SHP77 treated with DMSO at 0.1 percent for 48 hours (cell line): ENCODE data around the gene PEA15.

Source experiments
- DNase-seq: peaks from one replicate; lab custom pipeline; 2025; lab: John Stamatoyannopoulos, UW

PEA15 gene

GRCh38 chr1:160208557-160209320 lies 3.6 kb downstream of the PEA15 start:
- no peak for DNase-seq

GRCh38 chr1:160209321-160210046 lies 4.3 kb downstream of the PEA15 start:
- DNase-seq = no peak

- no peak for DNase-seq
Measured at GRCh38 chr1:160210561-160210960, 5.4 kb downstream of the PEA15 start.

- no peak for DNase-seq
Measured at GRCh38 chr1:160211046-160211790, 6.0 kb downstream of the PEA15 start.

GRCh38 chr1:160214481-160215140 lies 9.4 kb downstream of the PEA15 start:
- DNase-seq = no peak

GRCh38 chr1:160216301-160216700 lies 11.1 kb downstream of the PEA15 start:
- no peak for DNase-seq

GRCh38 chr1:160217481-160218051 lies 12.4 kb downstream of the PEA15 start:
- no peak for DNase-seq

GRCh38 chr1:160219062-160219929 lies 14.1 kb downstream of the PEA15 start:
- DNase-seq = no peak

- no peak for DNase-seq
Measured at GRCh38 chr1:160220301-160220700, 15.1 kb downstream of the PEA15 start.

GRCh38 chr1:160221089-160221488 lies 15.9 kb downstream of the PEA15 start:
- no peak for DNase-seq

- no peak for DNase-seq
Measured at GRCh38 chr1:160222546-160222945, 17.4 kb downstream of the PEA15 start.

GRCh38 chr1:160224606-160225005 lies 19.4 kb downstream of the PEA15 start:
- no peak for DNase-seq

- no peak for DNase-seq
Measured at GRCh38 chr1:160225345-160225744, 20.2 kb downstream of the PEA15 start.

GRCh38 chr1:160226623-160227022 lies 21.4 kb downstream of the PEA15 start:
- DNase-seq = no peak

- DNase-seq = no peak
Measured at GRCh38 chr1:160227034-160227433, 21.9 kb downstream of the PEA15 start.

GRCh38 chr1:160227561-160227960 lies 22.4 kb downstream of the PEA15 start:
- no peak for DNase-seq

- DNase-seq = no peak
Measured at GRCh38 chr1:160228431-160228830, 23.2 kb downstream of the PEA15 start.

GRCh38 chr1:160232911-160233310 lies 27.7 kb downstream of the PEA15 start:
- DNase-seq = no peak

- no peak for DNase-seq
Measured at GRCh38 chr1:160236806-160237205, 31.6 kb downstream of the PEA15 start.

GRCh38 chr1:160237558-160237957 lies 32.4 kb downstream of the PEA15 start:
- no peak for DNase-seq

- DNase-seq = no peak
Measured at GRCh38 chr1:160238408-160238807, 33.2 kb downstream of the PEA15 start.
